ENCODE data around the gene LEAP2. TPM values are rescaled to one million over a fixed set of nuclear protein-coding genes. Genes with fewer than 3 reads are reported as not detected.

The LEAP2 gene
- total and polyA plus RNA-seq, 2 of the 8 experiments (the other 6 are each of a cell fraction or from before 2014, with no cell fraction given) = 1.8 to 2.9 TPM

DNA sequence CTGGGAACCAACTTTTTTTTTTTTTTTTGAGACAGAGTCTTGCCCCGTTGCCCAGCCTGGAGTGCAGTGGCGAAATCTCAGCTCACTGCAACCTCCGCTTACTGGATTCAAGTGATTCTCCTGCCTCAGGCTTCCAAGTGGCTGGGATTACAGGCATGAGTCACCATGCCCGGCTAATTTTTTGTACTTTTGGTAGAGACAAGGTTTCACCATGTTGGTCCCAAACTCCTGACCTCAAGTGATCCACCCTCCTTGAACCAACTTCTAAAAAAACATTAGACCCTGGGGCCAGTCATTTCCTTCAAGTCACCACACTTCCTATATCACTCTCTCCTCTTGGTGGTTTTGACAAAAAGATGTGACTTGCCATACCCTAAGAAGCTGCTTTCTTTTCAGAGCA is 32.2 kb upstream of the LEAP2 start:
- Histone ChIP-seq H3K18ac (ENCODE audit: extremely low read depth, low read length) (no peak overlapping the region), H4K20me1 (replicated peaks in 1 of 2; ENCODE audit: control insufficient read depth in 1 of 2, insufficient read depth in 2 of 2, low read length in 2 of 2) (no peaks in the 10 kb centered on the region), H3K27ac (ENCODE audit: low read depth, low read length) (no peak overlapping the region), H2BK15ac (ENCODE audit: low read length) (no peak overlapping the region), H3K9me3 (ENCODE audit: insufficient read depth in 2 of 2, low read depth in 1 of 2, low read length in 1 of 2) (no peaks in the 10 kb centered on the region), H4K8ac (ENCODE audit: extremely low read depth, insufficient read depth, low read length) (no peak overlapping the region), H3K79me2 (ENCODE audit: control insufficient read depth in 1 of 2, insufficient read depth in 2 of 2, low read length in 2 of 2) (no peaks in the 10 kb centered on the region), H3K56ac (replicated peaks; ENCODE audit: insufficient read length, low read depth, low read length) (no peak overlapping the region), H4K5ac (ENCODE audit: insufficient read length, low read depth, low read length) (no peak overlapping the region), H2BK120ac (replicated peaks; ENCODE audit: low read depth, low read length) (no peak overlapping the region), H3K36me3 (ENCODE audit: control insufficient read depth in 2 of 4, insufficient read depth in 4 of 4, low read length in 3 of 4) (no peaks in the 10 kb centered on the region), H2AFZ (ENCODE audit: low read length) (no peak overlapping the region), H3K4me2 (ENCODE audit: insufficient read depth in 1 of 2, low read depth in 2 of 2, low read length in 2 of 2) (no peak overlapping the region), H3K4me1 (replicated peaks in 1 of 4; ENCODE audit: control insufficient read depth in 3 of 4, insufficient read depth in 4 of 4, low read length in 3 of 4) (no peaks in the 10 kb centered on the region), H3K4ac (replicated peaks; ENCODE audit: insufficient read length, low read depth, low read length) (no peak overlapping the region), H3K27me3 (replicated peaks in 1 of 4; ENCODE audit: control insufficient read depth in 3 of 4, extremely low read depth in 1 of 4, insufficient read depth in 3 of 4, low read length in 3 of 4) (no peaks in the 10 kb centered on the region), H4K91ac (replicated peaks; ENCODE audit: insufficient read length, low read length) (no peak overlapping the region), H2AK5ac (ENCODE audit: low read depth, low read length) (no peak overlapping the region), H3K9ac (replicated peaks in 1 of 4; ENCODE audit: extremely low read depth in 1 of 4, low read depth in 3 of 4, low read length in 3 of 4) (no peak overlapping the region), H2BK5ac (ENCODE audit: low read depth, low read length) (no peak overlapping the region), H3K79me1 (ENCODE audit: low read depth, low read length) (no peaks in the 10 kb centered on the region), H2BK12ac (ENCODE audit: low read depth, low read length) (no peak overlapping the region), H3K4me3 (ENCODE audit: extremely low read depth in 1 of 4, insufficient read depth in 2 of 4, low read depth in 3 of 4, low read length in 4 of 4) (no peak overlapping the region), H2BK20ac (ENCODE audit: low read length) (no peak overlapping the region), H3K14ac (ENCODE audit: insufficient read length) (no peak overlapping the region), H3K23me2 (ENCODE audit: low read depth, low read length) (no peaks in the 10 kb centered on the region), H3K23ac (ENCODE audit: insufficient read length) (no peak overlapping the region)
- 96% methylated on average over 4 of the region's 4 CpGs; no CpG with 5 or more reads in 1 of the 2 experiments for WGBS, 2 experiments (ENCODE audit: extremely low coverage in 1 of 2, insufficient coverage in 1 of 2, insufficient read length in 1 of 2, insufficient replicate concordance in 2 of 2, low coverage in 1 of 2, low lambda C conversion rate in 2 of 2, missing lambda C conversion rate in 1 of 2)
- CTCF ChIA-PET (ENCODE audit: partially characterized antibody) = interaction anchor here (25.6 kb wide), 1 partner anchor 21 kb away, joined by 465 read pairs; the partner anchor contains the start of genes GDF9, LEAP2 and UQCRQ
- POLR2A ChIA-PET (ENCODE audit: partially characterized antibody) = no interaction called here
- DNase-seq (ENCODE audit: low read depth in 1 of 2, low spot score in 2 of 2) (no peak), FAIRE-seq (no peak)
- TF ChIP-seq NRF1 (IDR thresholded peaks at IDR 0.05; ENCODE audit: low read depth, low read length) = no peak
- TF ChIP-seq CHD1 (IDR thresholded peaks at IDR 0.05; ENCODE audit: low read depth, low read length) = no peak
- TF ChIP-seq, protein P1, sequence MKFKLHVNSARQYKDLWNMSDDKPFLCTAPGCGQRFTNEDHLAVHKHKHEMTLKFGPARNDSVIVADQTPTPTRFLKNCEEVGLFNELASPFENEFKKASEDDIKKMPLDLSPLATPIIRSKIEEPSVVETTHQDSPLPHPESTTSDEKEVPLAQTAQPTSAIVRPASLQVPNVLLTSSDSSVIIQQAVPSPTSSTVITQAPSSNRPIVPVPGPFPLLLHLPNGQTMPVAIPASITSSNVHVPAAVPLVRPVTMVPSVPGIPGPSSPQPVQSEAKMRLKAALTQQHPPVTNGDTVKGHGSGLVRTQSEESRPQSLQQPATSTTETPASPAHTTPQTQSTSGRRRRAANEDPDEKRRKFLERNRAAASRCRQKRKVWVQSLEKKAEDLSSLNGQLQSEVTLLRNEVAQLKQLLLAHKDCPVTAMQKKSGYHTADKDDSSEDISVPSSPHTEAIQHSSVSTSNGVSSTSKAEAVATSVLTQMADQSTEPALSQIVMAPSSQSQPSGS (IDR thresholded peaks at IDR 0.05; ENCODE audit: low read length) = no peak
- no peak for TF ChIP-seq SP4 (IDR thresholded peaks at IDR 0.05; ENCODE audit: low read length)
- TF ChIP-seq BACH1 (IDR thresholded peaks at IDR 0.05; ENCODE audit: low read length) = no peak
- TF ChIP-seq, protein P2, sequence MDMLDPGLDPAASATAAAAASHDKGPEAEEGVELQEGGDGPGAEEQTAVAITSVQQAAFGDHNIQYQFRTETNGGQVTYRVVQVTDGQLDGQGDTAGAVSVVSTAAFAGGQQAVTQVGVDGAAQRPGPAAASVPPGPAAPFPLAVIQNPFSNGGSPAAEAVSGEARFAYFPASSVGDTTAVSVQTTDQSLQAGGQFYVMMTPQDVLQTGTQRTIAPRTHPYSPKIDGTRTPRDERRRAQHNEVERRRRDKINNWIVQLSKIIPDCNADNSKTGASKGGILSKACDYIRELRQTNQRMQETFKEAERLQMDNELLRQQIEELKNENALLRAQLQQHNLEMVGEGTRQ (IDR thresholded peaks at IDR 0.05; ENCODE audit: low read length) = no peak
- no peak for TF ChIP-seq JUND (IDR thresholded peaks at IDR 0.05; ENCODE audit: low read length)
- no peak for TF ChIP-seq SIN3A (conservative IDR thresholded peaks at IDR 0.05 in 1 of 2, IDR thresholded peaks at IDR 0.05 in 1 of 2; ENCODE audit: low read depth in 1 of 2, low read length in 2 of 2)
- no peak for TF ChIP-seq RFX5 (IDR thresholded peaks at IDR 0.05; ENCODE audit: borderline replicate concordance, low read depth, low read length)
- TF ChIP-seq CBX5 (IDR thresholded peaks at IDR 0.05; ENCODE audit: low read depth, low read length) = no peak
- TF ChIP-seq RBBP5 (IDR thresholded peaks at IDR 0.05; ENCODE audit: borderline replicate concordance, low read depth, low read length) = no peak
- TF ChIP-seq GTF2F1 (IDR thresholded peaks at IDR 0.05; ENCODE audit: borderline replicate concordance, low read depth, low read length) = no peak

Measured in H1 (cell line).